HG03025 (cell line): Measurements from ENCODE around the gene HMBS.
"Not testable (repeated sequence)": the region's sequence is repeated elsewhere in the genome, so short reads cannot be mapped to it uniquely, and the experiment has no call there.

Experiments
- ATAC-seq: cut with Tn5 transposase; IDR thresholded peaks from one replicate; pipeline ENCODE4 v1.9.1; 2021; ENCODE audit warnings: mild to moderate bottlenecking, moderate library complexity; ENCODE audit not compliant: unreplicated experiment, low FRiP score

HMBS gene

GRCh38 chr11:119117004-119117706 lies 32.5 kb downstream of the HMBS start:
- ATAC-seq: no peak

DNA sequence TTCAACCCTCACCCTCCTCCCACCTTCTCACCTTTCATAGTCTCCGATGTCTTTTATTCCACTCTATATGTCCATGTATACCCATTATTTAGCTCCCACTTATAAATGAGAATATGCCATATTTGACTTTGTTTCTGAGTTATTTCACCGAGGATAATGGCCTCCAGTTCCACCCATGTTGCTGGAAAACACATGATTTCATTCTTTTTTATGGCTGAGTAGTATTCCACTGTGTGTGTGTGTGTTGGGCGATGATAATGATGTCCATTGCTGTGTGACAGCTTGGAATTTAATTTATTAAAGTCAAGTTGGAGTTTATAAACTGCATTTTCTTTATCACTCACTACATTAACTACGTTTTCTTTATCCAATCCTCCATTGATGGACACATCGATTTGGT lies 33.5 kb downstream of the HMBS start:
- ATAC-seq: no peak

DNA sequence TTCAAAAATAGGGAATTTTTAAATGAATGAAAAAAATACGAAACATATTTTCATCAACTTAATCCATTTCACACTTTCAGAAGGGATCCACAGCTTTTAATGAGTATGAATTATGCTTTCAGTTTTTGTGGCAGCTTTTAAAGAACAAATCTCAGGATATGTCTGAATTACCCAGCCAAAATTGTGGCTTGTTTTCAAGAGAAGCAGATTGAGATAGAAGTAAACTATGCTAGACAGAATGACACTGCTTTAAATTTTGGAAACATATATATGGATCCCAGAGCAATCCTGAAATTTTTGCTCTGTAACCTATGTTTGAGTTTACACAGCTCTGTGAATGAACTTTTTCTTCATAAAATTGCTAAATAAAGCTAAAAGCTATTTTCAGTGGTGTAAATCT lies 34.3 kb downstream of the HMBS start:
- no peak for ATAC-seq

- no peak for ATAC-seq
Observed at GRCh38 chr11:119120639-119121007, 35.9 kb downstream of the HMBS start.

- ATAC-seq: peak; percentile 94
Observed at GRCh38 chr11:119121008-119121810, 36.5 kb downstream of the HMBS start, which contains the start of gene HINFP. TSS of gene HINFP (plus strand) at chr11:119121580. CDS start at chr11:119126945, 5,365 bp downstream.

- peak; percentile 18 for ATAC-seq
Observed at GRCh38 chr11:119121811-119122124, 37.1 kb downstream of the HMBS start.

GRCh38 chr11:119125821-119126220 lies 41.1 kb downstream of the HMBS start:
- ATAC-seq: no peak

GRCh38 chr11:119126675-119127268 lies 42.1 kb downstream of the HMBS start:
- ATAC-seq: no peak

- ATAC-seq: no peak
Observed at GRCh38 chr11:119130662-119131061, 46.0 kb downstream of the HMBS start.

DNA sequence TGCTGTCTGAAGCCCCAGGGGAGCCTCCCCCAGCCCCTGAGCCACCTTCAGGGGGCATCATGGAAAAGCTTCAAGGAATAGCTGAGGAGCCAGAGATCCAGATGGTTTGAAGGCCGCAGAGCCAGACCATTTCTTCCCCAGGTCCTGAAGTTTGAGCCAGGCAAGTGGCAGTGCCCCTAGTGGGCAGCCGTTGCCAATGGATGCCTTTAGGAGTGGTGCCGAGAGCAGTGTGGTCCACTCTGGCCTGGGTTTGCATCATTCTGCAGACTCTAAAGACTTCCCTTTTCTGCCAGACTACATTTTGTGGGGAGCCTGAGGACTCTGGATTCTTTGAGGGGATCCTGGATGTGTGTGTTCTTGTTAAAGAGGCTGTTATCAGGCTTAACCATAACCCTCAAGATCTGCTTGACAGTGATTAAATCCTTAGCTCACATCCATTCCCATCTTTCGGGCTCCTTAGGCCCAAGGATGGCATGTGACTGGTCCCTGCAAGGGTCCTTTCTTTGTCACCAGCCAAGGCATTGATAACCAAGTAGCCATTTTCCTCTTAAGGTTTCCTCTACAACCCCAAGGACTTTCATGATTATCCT lies 49.8 kb downstream of the HMBS start:
- no peak for ATAC-seq

DNA sequence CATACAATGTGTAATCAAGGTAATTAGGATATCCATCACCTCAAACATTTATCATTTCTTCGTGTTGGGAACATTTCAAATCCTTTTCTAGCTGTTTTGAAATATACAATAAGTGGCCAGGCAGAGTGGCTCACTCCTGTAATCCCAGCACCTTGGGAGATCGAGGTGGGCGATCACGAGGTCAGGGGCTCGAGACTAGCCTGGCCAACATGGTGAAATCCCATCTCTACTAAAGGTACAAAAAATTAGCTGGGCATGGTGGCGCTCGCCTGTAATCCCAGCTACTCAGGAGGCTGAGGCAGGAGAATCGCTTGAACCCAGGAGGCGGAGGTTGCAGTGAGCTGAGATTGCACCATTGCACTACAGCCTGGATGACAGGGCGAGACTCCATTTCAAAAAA lies 54.6 kb downstream of the HMBS start:
- not testable (repeated sequence) for ATAC-seq
